Activated T-cell treated with anti-CD3 and anti-CD28 coated beads, Interleukin-2, amount 50 U/mL, for 72 hours (primary cell): Measurements from ENCODE around the gene TEX38. TPM values are rescaled to one million over a fixed set of nuclear protein-coding genes. Genes with fewer than 3 reads are reported as not detected.
"Not testable (repeated sequence)": the region's sequence is repeated elsewhere in the genome, so short reads cannot be mapped to it uniquely, and the experiment has no call there.

Experiments
- ATAC-seq, 2 donors: fragments of 150-1000 bp; cut with Tn5 transposase; replicated peaks in 1 of 2; 2 replicates each; pipeline ENCODE4 v1.10.0; 2021; ENCODE audit warnings: moderate library complexity in 2 of 2, mild to moderate bottlenecking in 1 of 2
- DNase-seq, 2 donors: peaks; one replicate each; pipeline ENCODE4 v3.0.0; 2021 to 2022; ENCODE audit warnings: mixed read lengths in 1 of 2
- H3K27ac Mint-ChIP-seq: one replicate; pipeline ENCODE4 v1.8.0; 2022; ENCODE audit warnings: mild to moderate bottlenecking, moderate library complexity, mixed read lengths
- H3K27me3 Mint-ChIP-seq: one replicate; pipeline ENCODE4 v1.8.0; 2022; ENCODE audit warnings: low read depth, mixed read lengths
- H3K36me3 Mint-ChIP-seq, 2 donors: one replicate each; pipeline ENCODE4 v1.8.0; 2022; ENCODE audit warnings: mixed read lengths in 2 of 2, mild to moderate bottlenecking in 1 of 2; ENCODE audit not compliant: insufficient read depth in 2 of 2
- H3K4me1 Mint-ChIP-seq: one replicate; pipeline ENCODE4 v1.8.0; 2022; ENCODE audit warnings: low read depth, mixed read lengths
- H3K4me3 Mint-ChIP-seq, 2 donors: one replicate each; pipeline ENCODE4 v1.8.0; 2022; ENCODE audit warnings: mild to moderate bottlenecking in 2 of 2, mixed read lengths in 2 of 2, moderate library complexity in 2 of 2
- H3K9me3 Mint-ChIP-seq, 2 donors: one replicate each; pipeline ENCODE4 v1.8.0; 2022; ENCODE audit warnings: mixed read lengths in 2 of 2
- total RNA-seq, 2 donors: library from RNA; stranded (reverse); gene quantifications; one replicate each; pipeline ENCODE4 v1.2.3, GENCODE V29; 2022

TEX38 gene
- total RNA-seq, 2 donors from 2014 or later, result 0.65 TPM; not detected in 1

- peak overlapping the region; percentile 75 for H3K27ac Mint-ChIP-seq
- H3K9me3 Mint-ChIP-seq, H3K27me3 Mint-ChIP-seq, DNase-seq: not testable (repeated sequence)
- H3K4me1 Mint-ChIP-seq, result peaks cover 20% of the 10 kb centered on the region
- peaks cover 7 to 18% of the 10 kb centered on the region in 2 donors for H3K36me3 Mint-ChIP-seq
- ATAC-seq, result peak in 1 of 2 donors; percentile 26
- peak overlapping the region in 1 of 2 donors; percentile 40 for H3K4me3 Mint-ChIP-seq
Observed at GRCh38 chr1:46660116-46660515, 11.5 kb upstream of the TEX38 start.

- not testable (repeated sequence) for H3K4me3 Mint-ChIP-seq, H3K9me3 Mint-ChIP-seq, H3K27ac Mint-ChIP-seq, DNase-seq, ATAC-seq, H3K27me3 Mint-ChIP-seq
- H3K36me3 Mint-ChIP-seq, result peaks cover 5 to 10% of the 10 kb centered on the region in 2 donors
- peaks cover 38% of the 10 kb centered on the region for H3K4me1 Mint-ChIP-seq
Observed at GRCh38 chr1:46662919-46663318, 8.7 kb upstream of the TEX38 start.

DNA sequence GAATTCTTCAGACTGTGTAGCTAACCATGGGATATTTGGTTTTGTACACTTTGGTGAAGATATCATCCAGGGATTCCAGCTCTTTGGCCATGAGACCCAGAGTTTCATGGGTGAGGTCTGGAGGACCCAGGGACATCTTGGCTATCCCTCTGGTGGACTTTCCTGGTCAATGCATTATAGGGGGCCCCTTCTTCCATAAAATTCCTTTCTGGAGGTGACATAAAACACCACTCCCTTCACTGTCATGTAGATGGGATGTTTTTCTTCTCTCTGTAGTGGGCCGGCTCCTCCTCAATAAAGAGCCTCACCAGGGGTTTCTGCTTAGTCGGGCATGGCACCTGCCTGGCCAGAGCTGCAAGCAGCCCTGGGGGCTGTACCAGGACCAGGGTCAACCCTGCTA is 5.7 kb upstream of the TEX38 start:
- ATAC-seq (no peak), DNase-seq (no peak)
- H3K4me1 Mint-ChIP-seq, result peaks cover 20% of the 10 kb centered on the region
- H3K27me3 Mint-ChIP-seq, result no peaks in the 10 kb centered on the region
- H3K4me3 Mint-ChIP-seq, result peak overlapping the region; percentile 33 to 76
- H3K27ac Mint-ChIP-seq, result no peak overlapping the region
- H3K9me3 Mint-ChIP-seq, result no peaks in the 10 kb centered on the region
- peaks cover 5 to 10% of the 10 kb centered on the region in 2 donors for H3K36me3 Mint-ChIP-seq

GRCh38 chr1:46667782-46668760 is 3.6 kb upstream of the TEX38 start, which contains the start of gene ATPAF1:
TSS of gene ATPAF1 (minus strand) at chr1:46668364. CDS start at chr1:46668322, 42 bp downstream.
- DNase-seq (peak; percentile 69 to 78), ATAC-seq (peak; percentile 90)
- H3K27me3 Mint-ChIP-seq, result no peaks in the 10 kb centered on the region
- no peaks in the 10 kb centered on the region for H3K9me3 Mint-ChIP-seq
- peaks cover 5 to 10% of the 10 kb centered on the region in 2 donors for H3K36me3 Mint-ChIP-seq
- peaks cover 18% of the 10 kb centered on the region for H3K4me1 Mint-ChIP-seq
- H3K27ac Mint-ChIP-seq, result peak within 1 kb of the TSS; percentile 52
- H3K4me3 Mint-ChIP-seq, result peak within 1 kb of the TSS; percentile 76 to 85

DNA sequence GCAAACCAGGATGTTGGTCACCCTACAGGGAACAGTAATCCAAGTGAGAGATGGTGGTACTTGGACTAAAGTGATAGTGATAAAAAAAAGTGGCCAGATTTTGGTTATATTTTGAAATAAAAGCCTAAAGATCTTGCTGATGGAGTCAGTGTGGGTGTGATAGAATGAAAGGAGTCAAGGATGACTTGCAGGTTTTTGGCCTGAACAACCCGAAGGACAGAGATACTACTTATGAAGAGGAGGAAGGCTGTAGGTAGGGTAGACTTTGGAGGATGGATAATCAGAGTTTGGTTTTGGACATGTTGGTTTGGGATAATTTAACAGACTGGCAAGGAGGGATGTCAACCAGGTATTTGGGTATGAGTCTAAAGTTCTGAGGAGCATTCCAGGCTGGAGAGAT is 1.5 kb upstream of the TEX38 start:
- no peaks in the 10 kb centered on the region for H3K36me3 Mint-ChIP-seq
- H3K27me3 Mint-ChIP-seq, result no peaks in the 10 kb centered on the region
- DNase-seq (no peak), ATAC-seq (no peak)
- H3K4me3 Mint-ChIP-seq, result no peak overlapping the region
- no peaks in the 10 kb centered on the region for H3K9me3 Mint-ChIP-seq
- peaks cover 29% of the 10 kb centered on the region for H3K4me1 Mint-ChIP-seq
- H3K27ac Mint-ChIP-seq, result no peak overlapping the region

- H3K27me3 Mint-ChIP-seq, result no peaks in the 10 kb centered on the region
- peaks cover 32% of the 10 kb centered on the region for H3K4me1 Mint-ChIP-seq
- no peak overlapping the region for H3K4me3 Mint-ChIP-seq
- peaks cover 0 to 2% of the 10 kb centered on the region in 2 donors for H3K36me3 Mint-ChIP-seq
- H3K9me3 Mint-ChIP-seq, result no peaks in the 10 kb centered on the region
- DNase-seq (no peak), ATAC-seq (no peak)
- H3K27ac Mint-ChIP-seq, result no peak overlapping the region
Observed at GRCh38 chr1:46672696-46673095, 1.0 kb downstream of the TEX38 start.

DNA sequence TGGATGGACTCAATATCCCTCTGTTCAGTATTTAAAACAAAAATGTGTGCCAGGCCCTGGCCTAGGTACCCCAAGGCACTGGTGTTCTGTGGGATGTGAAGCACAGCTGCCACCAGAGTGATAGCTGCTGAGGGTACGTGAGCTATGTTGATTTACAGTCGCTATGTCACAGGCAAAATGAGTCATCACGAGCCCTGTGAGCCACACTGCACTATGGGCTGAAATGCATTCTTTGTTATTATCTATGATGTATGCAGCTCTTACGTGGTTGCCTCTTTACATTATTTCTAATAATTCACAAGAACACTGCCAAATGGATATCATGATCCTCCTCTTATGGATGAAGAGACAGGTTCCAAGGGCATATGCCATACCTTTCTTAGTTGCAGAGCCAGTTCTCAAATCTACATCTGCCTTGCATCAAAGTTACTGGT is 2.1 kb downstream of the TEX38 start:
- DNase-seq (peak; percentile 20 to 29), ATAC-seq (peak; percentile 77 to 83)
- H3K27me3 Mint-ChIP-seq, result no peaks in the 10 kb centered on the region
- H3K36me3 Mint-ChIP-seq, result peaks cover 0 to 4% of the 10 kb centered on the region in 2 donors
- peaks cover 32% of the 10 kb centered on the region for H3K4me1 Mint-ChIP-seq
- no peak overlapping the region for H3K27ac Mint-ChIP-seq
- no peaks in the 10 kb centered on the region for H3K9me3 Mint-ChIP-seq
- no peak overlapping the region for H3K4me3 Mint-ChIP-seq

- H3K36me3 Mint-ChIP-seq, result peaks cover 7 to 10% of the 10 kb centered on the region in 2 donors
- DNase-seq, result peak in 1 of 2 donors; percentile 18
- H3K9me3 Mint-ChIP-seq, result no peaks in the 10 kb centered on the region
- H3K27ac Mint-ChIP-seq, result peak overlapping the region; percentile 100
- peak overlapping the region; percentile 51 to 91 for H3K4me3 Mint-ChIP-seq
- peaks cover 32% of the 10 kb centered on the region for H3K4me1 Mint-ChIP-seq
- no peaks in the 10 kb centered on the region for H3K27me3 Mint-ChIP-seq
- ATAC-seq, result peak; percentile 65 to 79
Observed at GRCh38 chr1:46675549-46676314, 4.1 kb downstream of the TEX38 start.

GRCh38 chr1:46676531-46676930 is 4.9 kb downstream of the TEX38 start:
- ATAC-seq, result no peak
- Mint-ChIP-seq H3K27ac (peak overlapping the region; percentile 100), H3K4me3 (peak overlapping the region; percentile 51 to 91), H3K4me1 (peaks cover 32% of the 10 kb centered on the region), H3K9me3 (no peaks in the 10 kb centered on the region), H3K27me3 (no peaks in the 10 kb centered on the region), H3K36me3 (peaks cover 8 to 14% of the 10 kb centered on the region in 2 donors)
- DNase-seq, result no peak

GRCh38 chr1:46677339-46677738 is 5.7 kb downstream of the TEX38 start:
- Mint-ChIP-seq H3K9me3 (no peaks in the 10 kb centered on the region), H3K4me1 (peaks cover 32% of the 10 kb centered on the region), H3K27ac (peak overlapping the region; percentile 100), H3K27me3 (no peaks in the 10 kb centered on the region), H3K36me3 (peaks cover 8 to 20% of the 10 kb centered on the region in 2 donors), H3K4me3 (no peak overlapping the region)
- ATAC-seq, result no peak
- no peak for DNase-seq

- ATAC-seq (no peak), DNase-seq (no peak)
- H3K4me1 Mint-ChIP-seq, result peaks cover 22% of the 10 kb centered on the region
- no peaks in the 10 kb centered on the region for H3K27me3 Mint-ChIP-seq
- H3K27ac Mint-ChIP-seq, result peak overlapping the region; percentile 25
- no peak overlapping the region for H3K4me3 Mint-ChIP-seq
- peaks cover 8 to 22% of the 10 kb centered on the region in 2 donors for H3K36me3 Mint-ChIP-seq
- no peaks in the 10 kb centered on the region for H3K9me3 Mint-ChIP-seq
Observed at GRCh38 chr1:46679789-46680573, 8.3 kb downstream of the TEX38 start.

DNA sequence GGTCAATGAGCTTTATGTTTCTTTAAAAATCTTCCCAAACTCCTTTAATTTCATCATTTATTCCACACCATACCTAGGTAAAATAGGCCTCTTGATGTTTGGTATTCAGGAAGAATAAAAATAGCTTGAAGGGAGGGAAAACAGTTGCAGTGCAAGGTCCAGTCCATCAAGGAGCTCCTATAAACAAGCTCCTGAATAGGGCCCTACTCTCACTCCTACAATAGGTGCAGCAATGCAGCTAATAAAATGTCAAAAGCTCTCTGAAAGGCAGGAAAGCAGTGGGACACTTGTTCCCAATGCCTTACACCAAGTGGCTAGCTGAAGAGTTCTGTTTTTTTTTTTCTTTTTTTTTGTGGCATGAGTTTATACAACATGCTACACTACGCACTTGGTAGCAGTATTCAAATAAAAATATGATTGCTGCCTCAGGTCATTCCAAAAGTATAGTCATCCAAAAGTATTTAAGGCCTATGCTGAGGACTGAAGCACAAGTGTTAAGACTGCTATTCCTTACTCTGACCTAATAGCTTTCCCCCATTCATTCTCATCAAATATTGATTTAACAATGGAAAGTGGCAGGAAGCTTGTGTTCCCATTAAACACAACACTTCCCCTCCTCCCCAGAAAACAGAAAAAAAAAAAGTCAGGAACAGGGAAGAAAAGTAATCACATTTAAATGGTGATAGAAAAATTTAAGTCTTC is 9.8 kb downstream of the TEX38 start:
- H3K27me3 Mint-ChIP-seq, result no peaks in the 10 kb centered on the region
- peak overlapping the region; percentile 1 for H3K27ac Mint-ChIP-seq
- DNase-seq, result no peak
- no peak for ATAC-seq
- H3K4me1 Mint-ChIP-seq, result peaks cover 7% of the 10 kb centered on the region
- H3K36me3 Mint-ChIP-seq, result peaks cover 8 to 23% of the 10 kb centered on the region in 2 donors
- no peak overlapping the region for H3K4me3 Mint-ChIP-seq
- H3K9me3 Mint-ChIP-seq, result no peaks in the 10 kb centered on the region
